Rectal smooth muscle tissue (tissue), 1 donor: ENCODE measurements around the gene USP13.
"Not testable (repeated sequence)": the region's sequence is repeated elsewhere in the genome, so short reads cannot be mapped to it uniquely, and the experiment has no call there.

ENCODE experiments used
- H3K27ac ChIP-seq: one replicate; pipeline ENCODE4 v1.7.0; 2013; ENCODE audit warnings: low read depth, low read length, inconsistent platforms
- H3K27me3 ChIP-seq: one replicate; pipeline ENCODE4 v1.7.0; 2013; ENCODE audit warnings: low read length; ENCODE audit not compliant: control insufficient read depth, insufficient read depth
- H3K36me3 ChIP-seq: one replicate; pipeline ENCODE4 v1.7.0; 2013; ENCODE audit warnings: low read length; ENCODE audit not compliant: control insufficient read depth, insufficient read depth
- H3K4me1 ChIP-seq: one replicate; pipeline ENCODE4 v1.7.0; 2013; ENCODE audit warnings: low read length; ENCODE audit not compliant: control insufficient read depth, insufficient read depth
- H3K4me3 ChIP-seq: one replicate; pipeline ENCODE4 v1.7.0; 2013; ENCODE audit warnings: low read length
- H3K9ac ChIP-seq: one replicate; pipeline ENCODE4 v1.7.0; 2013; ENCODE audit warnings: low read length

USP13 gene

GRCh38 chr3:179682426-179683080, 29.7 kb downstream of the USP13 start:
- Histone ChIP-seq H3K27me3 (no peaks in the 10 kb centered on the region), H3K27ac (no peak overlapping the region), H3K9ac (no peak overlapping the region), H3K36me3 (no peaks in the 10 kb centered on the region), H3K4me3 (no peak overlapping the region), H3K4me1 (no peaks in the 10 kb centered on the region)

GRCh38 chr3:179683286-179683685, 30.4 kb downstream of the USP13 start:
- H3K4me1 ChIP-seq, H3K27me3 ChIP-seq, H3K36me3 ChIP-seq, H3K27ac ChIP-seq, H3K9ac ChIP-seq, H3K4me3 ChIP-seq: not testable (repeated sequence)

GRCh38 chr3:179687967-179688535, 35.2 kb downstream of the USP13 start:
- H3K4me1 ChIP-seq = no peaks in the 10 kb centered on the region

GRCh38 chr3:179688850-179689249, 36.0 kb downstream of the USP13 start:
- H3K27me3 ChIP-seq = no peaks in the 10 kb centered on the region
- H3K36me3 ChIP-seq = no peaks in the 10 kb centered on the region
- no peak overlapping the region for H3K4me3 ChIP-seq
- no peaks in the 10 kb centered on the region for H3K4me1 ChIP-seq
- no peak overlapping the region for H3K9ac ChIP-seq
- no peak overlapping the region for H3K27ac ChIP-seq

More at GRCh38 chr3:179687967-179688535, 35.2 kb downstream of the USP13 start:
- H3K27me3 ChIP-seq = no peaks in the 10 kb centered on the region
- no peaks in the 10 kb centered on the region for H3K36me3 ChIP-seq
- no peak overlapping the region for H3K9ac ChIP-seq
- no peak overlapping the region for H3K4me3 ChIP-seq
- no peak overlapping the region for H3K27ac ChIP-seq

- no peak overlapping the region for H3K27ac ChIP-seq
- no peak overlapping the region for H3K4me3 ChIP-seq
- H3K27me3 ChIP-seq = no peaks in the 10 kb centered on the region
- H3K4me1 ChIP-seq = no peaks in the 10 kb centered on the region
- H3K36me3 ChIP-seq = no peaks in the 10 kb centered on the region
- H3K9ac ChIP-seq = no peak overlapping the region
Observed at GRCh38 chr3:179694731-179695130, 41.9 kb downstream of the USP13 start.

- Histone ChIP-seq H3K27me3 (no peaks in the 10 kb centered on the region), H3K4me3 (no peak overlapping the region), H3K9ac (no peak overlapping the region), H3K36me3 (no peaks in the 10 kb centered on the region), H3K27ac (no peak overlapping the region), H3K4me1 (no peaks in the 10 kb centered on the region)
Observed at GRCh38 chr3:179695672-179696313, 43.0 kb downstream of the USP13 start.

- Histone ChIP-seq H3K36me3 (no peaks in the 10 kb centered on the region), H3K4me1 (no peaks in the 10 kb centered on the region), H3K4me3 (no peak overlapping the region), H3K27me3 (no peaks in the 10 kb centered on the region), H3K27ac (no peak overlapping the region), H3K9ac (no peak overlapping the region)
Observed at GRCh38 chr3:179697736-179698332, 45.0 kb downstream of the USP13 start.

- Histone ChIP-seq H3K36me3 (no peaks in the 10 kb centered on the region), H3K9ac (no peak overlapping the region), H3K27ac (no peak overlapping the region), H3K4me3 (no peak overlapping the region), H3K27me3 (no peaks in the 10 kb centered on the region), H3K4me1 (no peaks in the 10 kb centered on the region)
Observed at GRCh38 chr3:179700716-179701115, 47.9 kb downstream of the USP13 start.

GRCh38 chr3:179701176-179701827, 48.5 kb downstream of the USP13 start:
- Histone ChIP-seq H3K4me3 (no peak overlapping the region), H3K27ac (no peak overlapping the region), H3K36me3 (no peaks in the 10 kb centered on the region), H3K4me1 (no peaks in the 10 kb centered on the region), H3K27me3 (no peaks in the 10 kb centered on the region), H3K9ac (no peak overlapping the region)

- no peaks in the 10 kb centered on the region for H3K27me3 ChIP-seq
- H3K27ac ChIP-seq = no peak overlapping the region
Observed at GRCh38 chr3:179702271-179702947, 49.6 kb downstream of the USP13 start.

GRCh38 chr3:179703816-179704215, 51.0 kb downstream of the USP13 start:
- Histone ChIP-seq H3K9ac (no peak overlapping the region), H3K36me3 (no peaks in the 10 kb centered on the region), H3K27me3 (no peaks in the 10 kb centered on the region), H3K4me1 (no peaks in the 10 kb centered on the region), H3K4me3 (no peak overlapping the region), H3K27ac (no peak overlapping the region)

More at GRCh38 chr3:179702271-179702947, 49.6 kb downstream of the USP13 start:
- no peaks in the 10 kb centered on the region for H3K4me1 ChIP-seq
- no peak overlapping the region for H3K9ac ChIP-seq
- no peak overlapping the region for H3K4me3 ChIP-seq
- no peaks in the 10 kb centered on the region for H3K36me3 ChIP-seq

GRCh38 chr3:179706233-179706632, 53.4 kb downstream of the USP13 start:
- H3K27me3 ChIP-seq = no peaks in the 10 kb centered on the region
- H3K27ac ChIP-seq = no peak overlapping the region
- no peaks in the 10 kb centered on the region for H3K4me1 ChIP-seq
- H3K36me3 ChIP-seq = peaks cover 6% of the 10 kb centered on the region
- H3K4me3 ChIP-seq = no peak overlapping the region
- H3K9ac ChIP-seq = no peak overlapping the region
